GM19397 (cell line): ENCODE measurements around the gene GPS1.
"Not testable (repeated sequence)": the region's sequence is repeated elsewhere in the genome, so short reads cannot be mapped to it uniquely, and the experiment has no call there.

Experiments
- ATAC-seq: cut with Tn5 transposase; IDR thresholded peaks from one replicate; pipeline ENCODE4 v1.9.1; 2021; ENCODE audit warnings: mild to moderate bottlenecking, moderate library complexity; ENCODE audit not compliant: unreplicated experiment

GPS1 gene

GRCh38 chr17:82025401-82026107, 26.1 kb upstream of the GPS1 start:
- ATAC-seq, result no peak

GRCh38 chr17:82028246-82028645, 23.5 kb upstream of the GPS1 start:
- ATAC-seq, result no peak

- no peak for ATAC-seq
Observed at GRCh38 chr17:82028966-82029365, 22.7 kb upstream of the GPS1 start.

- ATAC-seq, result no peak
Observed at GRCh38 chr17:82029391-82029790, 22.3 kb upstream of the GPS1 start.

GRCh38 chr17:82029990-82030469, 21.7 kb upstream of the GPS1 start:
- ATAC-seq, result no peak

- no peak for ATAC-seq
Observed at GRCh38 chr17:82030470-82031302, 21.0 kb upstream of the GPS1 start.

GRCh38 chr17:82031303-82031884, 20.3 kb upstream of the GPS1 start, which contains the start of gene RAC3:
RAC3 (plus strand) TSS chr17:82031678; CDS start chr17:82031762, 84 bp downstream.
- ATAC-seq, result no peak

- no peak for ATAC-seq
Observed at GRCh38 chr17:82031885-82032627, 19.6 kb upstream of the GPS1 start.

- ATAC-seq, result no peak
Observed at GRCh38 chr17:82033359-82034085, 18.2 kb upstream of the GPS1 start.

- ATAC-seq, result no peak
Observed at GRCh38 chr17:82034371-82035011, 17.2 kb upstream of the GPS1 start.

GRCh38 chr17:82035488-82035887, 16.2 kb upstream of the GPS1 start:
- no peak for ATAC-seq

- no peak for ATAC-seq
Observed at GRCh38 chr17:82035956-82036633, 15.6 kb upstream of the GPS1 start.

GRCh38 chr17:82036634-82037091, 15.0 kb upstream of the GPS1 start:
- no peak for ATAC-seq

GRCh38 chr17:82037092-82037888, 14.4 kb upstream of the GPS1 start, which contains the start of gene DCXR:
DCXR (minus strand) TSS chr17:82037697; CDS start chr17:82037682, 15 bp downstream.
- ATAC-seq, result peak; percentile 85

- no peak for ATAC-seq
Observed at GRCh38 chr17:82037889-82038195, 13.9 kb upstream of the GPS1 start.

GRCh38 chr17:82038796-82039409, 12.8 kb upstream of the GPS1 start:
- not testable (repeated sequence) for ATAC-seq

GRCh38 chr17:82039695-82040299, 11.9 kb upstream of the GPS1 start:
- no peak for ATAC-seq
